Activated effector memory CD4-positive, alpha-beta T cell treated with anti-CD3 and anti-CD28 coated beads, Interleukin-2, amount 50 U/mL, for 16 hours (primary cell): ENCODE measurements around the gene ZNF532.
"Not testable (repeated sequence)": the region's sequence is repeated elsewhere in the genome, so short reads cannot be mapped to it uniquely, and the experiment has no call there.

Experiments
- DNase-seq: peaks from one replicate; pipeline ENCODE4 v3.0.0-alpha.2; 2020

The ZNF532 gene

GRCh38 chr18:58864146-58865032 is at the start of gene ZNF532:
ZNF532 (plus strand) TSS chr18:58864877. CDS start in a region left out here.
- no peak for DNase-seq

GRCh38 chr18:58819051-58819450 is 45.6 kb upstream of the ZNF532 start:
- DNase-seq: no peak

GRCh38 chr18:58820251-58820650 is 44.4 kb upstream of the ZNF532 start:
- no peak for DNase-seq

GRCh38 chr18:58822944-58823343 is 41.7 kb upstream of the ZNF532 start:
- DNase-seq: no peak

GRCh38 chr18:58823412-58823811 is 41.3 kb upstream of the ZNF532 start:
- DNase-seq: no peak

GRCh38 chr18:58826926-58827325 is 37.8 kb upstream of the ZNF532 start:
- DNase-seq: not testable (repeated sequence)

GRCh38 chr18:58827428-58827827 is 37.2 kb upstream of the ZNF532 start:
- no peak for DNase-seq

GRCh38 chr18:58827886-58828285 is 36.8 kb upstream of the ZNF532 start:
- no peak for DNase-seq

- no peak for DNase-seq
These were observed 36.1 kb upstream of the ZNF532 start for GRCh38 chr18:58828399-58829121.

- no peak for DNase-seq
These were observed 35.4 kb upstream of the ZNF532 start for GRCh38 chr18:58829263-58829662.

- not testable (repeated sequence) for DNase-seq
These were observed 34.8 kb upstream of the ZNF532 start for GRCh38 chr18:58829886-58830285.

- no peak for DNase-seq
These were observed 33.1 kb upstream of the ZNF532 start for GRCh38 chr18:58831606-58832005.

GRCh38 chr18:58838165-58838860 is 26.4 kb upstream of the ZNF532 start:
- DNase-seq: no peak

GRCh38 chr18:58838946-58839345 is 25.7 kb upstream of the ZNF532 start:
- DNase-seq: no peak

- DNase-seq: no peak
These were observed 21.5 kb upstream of the ZNF532 start for GRCh38 chr18:58842978-58843687.

GRCh38 chr18:58843688-58844035 is 21.0 kb upstream of the ZNF532 start:
- no peak for DNase-seq

- no peak for DNase-seq
These were observed 19.8 kb upstream of the ZNF532 start for GRCh38 chr18:58844871-58845270.

GRCh38 chr18:58845928-58846724 is 18.6 kb upstream of the ZNF532 start:
- no peak for DNase-seq

GRCh38 chr18:58847383-58848071 is 17.1 kb upstream of the ZNF532 start:
- DNase-seq: no peak

GRCh38 chr18:58848685-58849084 is 16.0 kb upstream of the ZNF532 start:
- no peak for DNase-seq

GRCh38 chr18:58850786-58851469 is 13.7 kb upstream of the ZNF532 start:
- DNase-seq: no peak
